Measurements from ENCODE around the gene GART. TPM values are rescaled to one million over a fixed set of nuclear protein-coding genes. Genes with fewer than 3 reads are reported as not detected.

The GART gene
- total and polyA plus RNA-seq, 2 of the 8 experiments (the other 6 are each of a cell fraction or from before 2014, with no cell fraction given), result 23.1 to 231 TPM

- Histone ChIP-seq H2BK20ac (ENCODE audit: low read length) (no peak overlapping the region), H3K56ac (replicated peaks; ENCODE audit: insufficient read length, low read depth, low read length) (no peak overlapping the region), H2AFZ (ENCODE audit: low read length) (no peak overlapping the region), H4K5ac (ENCODE audit: insufficient read length, low read depth, low read length) (no peak overlapping the region), H3K4me1 (replicated peaks in 1 of 4; ENCODE audit: control insufficient read depth in 3 of 4, insufficient read depth in 4 of 4, low read length in 3 of 4) (no peaks in the 10 kb centered on the region), H4K8ac (ENCODE audit: extremely low read depth, insufficient read depth, low read length) (no peak overlapping the region), H4K91ac (replicated peaks; ENCODE audit: insufficient read length, low read length) (no peak overlapping the region), H3K23ac (ENCODE audit: insufficient read length) (no peak overlapping the region), H3K27me3 (replicated peaks in 1 of 4; ENCODE audit: control insufficient read depth in 3 of 4, extremely low read depth in 1 of 4, insufficient read depth in 3 of 4, low read length in 3 of 4) (no peaks in the 10 kb centered on the region), H2BK12ac (ENCODE audit: low read depth, low read length) (no peak overlapping the region), H3K4me2 (ENCODE audit: insufficient read depth in 1 of 2, low read depth in 2 of 2, low read length in 2 of 2) (no peak overlapping the region), H3K79me1 (ENCODE audit: low read depth, low read length) (no peaks in the 10 kb centered on the region), H3K79me2 (ENCODE audit: control insufficient read depth in 1 of 2, insufficient read depth in 2 of 2, low read length in 2 of 2) (no peaks in the 10 kb centered on the region), H2BK120ac (replicated peaks; ENCODE audit: low read depth, low read length) (no peak overlapping the region), H3K27ac (ENCODE audit: low read depth, low read length) (no peak overlapping the region), H2BK5ac (ENCODE audit: low read depth, low read length) (no peak overlapping the region), H2AK5ac (ENCODE audit: low read depth, low read length) (no peak overlapping the region), H3K9me3 (ENCODE audit: insufficient read depth in 2 of 2, low read depth in 1 of 2, low read length in 1 of 2) (no peaks in the 10 kb centered on the region), H3K36me3 (ENCODE audit: control insufficient read depth in 2 of 4, insufficient read depth in 4 of 4, low read length in 3 of 4) (peaks cover 13 to 70% (median 36%) of the 10 kb centered on the region in 4 experiments; a peak in 7 of 8 replicates), H3K23me2 (ENCODE audit: low read depth, low read length) (no peaks in the 10 kb centered on the region), H3K4me3 (ENCODE audit: extremely low read depth in 1 of 4, insufficient read depth in 2 of 4, low read depth in 3 of 4, low read length in 4 of 4) (no peak overlapping the region), H2BK15ac (ENCODE audit: low read length) (no peak overlapping the region), H3K4ac (replicated peaks; ENCODE audit: insufficient read length, low read depth, low read length) (no peak overlapping the region), H3K14ac (ENCODE audit: insufficient read length) (no peak overlapping the region), H3K18ac (ENCODE audit: extremely low read depth, low read length) (no peak overlapping the region), H3K9ac (replicated peaks in 1 of 4; ENCODE audit: extremely low read depth in 1 of 4, low read depth in 3 of 4, low read length in 3 of 4) (no peak overlapping the region), H4K20me1 (replicated peaks in 1 of 2; ENCODE audit: control insufficient read depth in 1 of 2, insufficient read depth in 2 of 2, low read length in 2 of 2) (peaks cover 1 to 2% of the 10 kb centered on the region in 2 experiments)
- 92% methylated on average over 2 of the region's 2 CpGs; no CpG with 5 or more reads in 1 of the 2 experiments for WGBS, 2 experiments (ENCODE audit: extremely low coverage in 1 of 2, insufficient coverage in 1 of 2, insufficient read length in 1 of 2, insufficient replicate concordance in 2 of 2, low coverage in 1 of 2, low lambda C conversion rate in 2 of 2, missing lambda C conversion rate in 1 of 2)
- ChIA-PET POLR2A (ENCODE audit: partially characterized antibody) (interaction anchor here (0.9 to 3.3 kb wide), 10 partner anchors 9 to 55 kb away, joined by 3 to 16 read pairs (median 5); partner anchors contain the start of genes DONSON, GART and SON), CTCF (ENCODE audit: partially characterized antibody) (no interaction called here)
- FAIRE-seq, result no peak
- DNase-seq (ENCODE audit: low read depth in 1 of 2, low spot score in 2 of 2), result no peak
- TF ChIP-seq GABPA (IDR thresholded peaks at IDR 0.05; ENCODE audit: borderline replicate concordance, insufficient read depth, low read length) (no peak), EZH2 (IDR thresholded peaks at IDR 0.05; ENCODE audit: low read depth, low read length, severe bottlenecking) (no peak), SP4 (IDR thresholded peaks at IDR 0.05; ENCODE audit: low read length) (no peak), SP1 (IDR thresholded peaks at IDR 0.05; ENCODE audit: low read depth, low read length) (no peak), JUND (IDR thresholded peaks at IDR 0.05; ENCODE audit: low read length) (no peak), E2F6 (IDR thresholded peaks at IDR 0.05) (no peak), CBX5 (IDR thresholded peaks at IDR 0.05; ENCODE audit: low read depth, low read length) (no peak), KDM5A (IDR thresholded peaks at IDR 0.05; ENCODE audit: low read length) (no peak), CREB1 (IDR thresholded peaks at IDR 0.05) (no peak), HDAC6 (IDR thresholded peaks at IDR 0.05; ENCODE audit: low read depth, low read length) (no peak), KDM4A (IDR thresholded peaks at IDR 0.05; ENCODE audit: low read depth, low read length, severe bottlenecking) (no peak), PHF8 (conservative IDR thresholded peaks at IDR 0.05; ENCODE audit: low read depth, low read length) (no peak), POLR2AphosphoS5 (IDR thresholded peaks at IDR 0.05; ENCODE audit: low read depth, low read length) (no peak), SIRT6 (IDR thresholded peaks at IDR 0.05; ENCODE audit: low read length) (no peak), RXRA (IDR thresholded peaks at IDR 0.05; ENCODE audit: insufficient read depth, low read depth, low read length) (no peak)
Measured at GRCh38 chr21:33578214-33578613, 36.3 kb upstream of the GART start.
